H1 (cell line): ENCODE measurements around the gene MSL1. TPM values are rescaled to one million over a fixed set of nuclear protein-coding genes. Genes with fewer than 3 reads are reported as not detected.

Experiments
- FOSL1 ChIP-seq: IDR thresholded peaks from 2 replicates; pipeline ENCODE4 v1.6.1; 2011; ENCODE audit warnings: mild to moderate bottlenecking, low read depth, low read length, moderate library complexity; ENCODE audit not compliant: insufficient read depth
- GABPA ChIP-seq: IDR thresholded peaks from 2 replicates; pipeline ENCODE4 v1.6.1; 2011; ENCODE audit warnings: mild to moderate bottlenecking, low read length, moderate library complexity, borderline replicate concordance; ENCODE audit not compliant: insufficient read depth
- SP1 ChIP-seq: IDR thresholded peaks from 2 replicates; pipeline ENCODE4 v1.6.1; 2011; ENCODE audit warnings: low read depth, low read length
- polyA plus RNA-seq, 7 experiments: library from polyadenylated mRNA; depleted of rRNA in 3 of 7; stranded (reverse) in 5 of 7; unstranded in 2 of 7; fragments of >200 nt in 5 of 7; fragments of 200-250 nt in 2 of 7; gene quantifications; 1 replicate in 5 of 7; 2 replicates in 1 of 7; 4 replicates in 1 of 7; pipeline versions ENCODE4 v1.2.1 to v1.2.3, GENCODE V29; 2011 to 2013; ENCODE audit warnings: missing spikeins in 2 of 7, mixed read lengths in 2 of 7
- total RNA-seq: library from RNA; stranded (reverse); fragmentation: NEBNext Ultra II Directional; extraction: Animal tissue kit (Norgen Biotek cat#: 25700); gene quantifications from 2 replicates; pipeline ENCODE4 v1.2.1, GENCODE V29; 2021
- TF ChIP-seq, protein P1 (sequence below), 3 experiments: IDR thresholded peaks; 1 replicate in 2 of 3; 2 replicates in 1 of 3; pipeline versions ENCODE4 v1.5.1 to v1.6.1; 2011; ENCODE audit warnings: low read length in 3 of 3, mild to moderate bottlenecking in 3 of 3, inconsistent platforms in 2 of 3, low read depth in 1 of 3, moderate library complexity in 1 of 3; ENCODE audit not compliant: insufficient read depth in 1 of 3; ENCODE audit errors: control extremely low read depth in 1 of 3

MSL1 gene
- total and polyA plus RNA-seq, 2 of the 8 experiments (the other 6 are each of a cell fraction or from before 2014, with no cell fraction given) = 24.1 to 66.5 TPM

- TF ChIP-seq, protein P1, sequence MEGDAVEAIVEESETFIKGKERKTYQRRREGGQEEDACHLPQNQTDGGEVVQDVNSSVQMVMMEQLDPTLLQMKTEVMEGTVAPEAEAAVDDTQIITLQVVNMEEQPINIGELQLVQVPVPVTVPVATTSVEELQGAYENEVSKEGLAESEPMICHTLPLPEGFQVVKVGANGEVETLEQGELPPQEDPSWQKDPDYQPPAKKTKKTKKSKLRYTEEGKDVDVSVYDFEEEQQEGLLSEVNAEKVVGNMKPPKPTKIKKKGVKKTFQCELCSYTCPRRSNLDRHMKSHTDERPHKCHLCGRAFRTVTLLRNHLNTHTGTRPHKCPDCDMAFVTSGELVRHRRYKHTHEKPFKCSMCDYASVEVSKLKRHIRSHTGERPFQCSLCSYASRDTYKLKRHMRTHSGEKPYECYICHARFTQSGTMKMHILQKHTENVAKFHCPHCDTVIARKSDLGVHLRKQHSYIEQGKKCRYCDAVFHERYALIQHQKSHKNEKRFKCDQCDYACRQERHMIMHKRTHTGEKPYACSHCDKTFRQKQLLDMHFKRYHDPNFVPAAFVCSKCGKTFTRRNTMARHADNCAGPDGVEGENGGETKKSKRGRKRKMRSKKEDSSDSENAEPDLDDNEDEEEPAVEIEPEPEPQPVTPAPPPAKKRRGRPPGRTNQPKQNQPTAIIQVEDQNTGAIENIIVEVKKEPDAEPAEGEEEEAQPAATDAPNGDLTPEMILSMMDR (IDR thresholded peaks at IDR 0.05; ENCODE audit: control extremely low read depth in 1 of 3, insufficient read depth in 1 of 3, low read depth in 1 of 3, low read length in 3 of 3) = no peak
- TF ChIP-seq FOSL1 (no peak), SP1 (no peak), GABPA (no peak)
Observed at GRCh38 chr17:40170325-40170724, 48.6 kb downstream of the MSL1 start (continued).
